Lower leg skin (tissue), 3 donors: ENCODE results near the gene SNX5.

ENCODE experiments used
- CTCF ChIP-seq, 3 donors: fragments of 450-650 bp; IDR thresholded peaks; one replicate each; pipeline ENCODE4 v1.5.1; 2016; ENCODE audit warnings: antibody characterized with exemption in 3 of 3, mild to moderate bottlenecking in 3 of 3, moderate library complexity in 2 of 3
- POLR2A ChIP-seq, 2 donors: fragments of 450-650 bp; IDR thresholded peaks; one replicate each; pipeline ENCODE4 v1.6.1; 2016 to 2017; ENCODE audit warnings: antibody characterized with exemption in 2 of 2, mild to moderate bottlenecking in 1 of 2, moderate library complexity in 1 of 2

GRCh38 chr20:17895641-17896171, 72.9 kb downstream of the SNX5 start:
- TF ChIP-seq CTCF (IDR thresholded peaks at IDR 0.05) = no peak
- TF ChIP-seq POLR2A (IDR thresholded peaks at IDR 0.05) = no peak
